ENCODE results near the gene SPEF1. TPM values are rescaled to one million over a fixed set of nuclear protein-coding genes. Genes with fewer than 3 reads are reported as not detected.
A peak's percentile ranks its signal among the peaks of the same experiment; 100 is the strongest.

The SPEF1 gene
- total and polyA plus RNA-seq, 2 of the 13 experiments (the other 11 are each of a cell fraction or from before 2014, with no cell fraction given) = 0.11 to 0.27 TPM

- TF ChIP-seq ZBTB33 (CRISPR knock-in tag; IDR thresholded peaks at IDR 0.05) (peak; percentile 100), AHR (CRISPR knock-in tag; IDR thresholded peaks at IDR 0.05) (peak; percentile 65; the same call in 1 of the 2 replicates), MXI1 (IDR thresholded peaks at IDR 0.05; ENCODE audit: borderline replicate concordance, low read depth, low read length) (0 out of 3 replicates have a peak, but pooled peaks have one; percentile 34), ZNF674 (CRISPR knock-in tag; IDR thresholded peaks at IDR 0.05; ENCODE audit: low read depth) (no peak), ZNF687 (CRISPR knock-in tag; IDR thresholded peaks at IDR 0.05) (peak; percentile 66), CEBPZ (IDR thresholded peaks at IDR 0.05; ENCODE audit: low read length) (no peak), ZIK1 (CRISPR knock-in tag; IDR thresholded peaks at IDR 0.05; ENCODE audit: borderline replicate concordance, low read depth) (0 out of 2 replicates have a peak, but pooled peaks have one; percentile 69), PRDM10 (CRISPR knock-in tag; IDR thresholded peaks at IDR 0.05; ENCODE audit: low read depth) (no peak), KLF12 (CRISPR knock-in tag; IDR thresholded peaks at IDR 0.05; ENCODE audit: borderline replicate concordance) (no peak), ZNF335 (CRISPR knock-in tag; IDR thresholded peaks at IDR 0.05) (no peak), ZBTB38 (CRISPR knock-in tag; IDR thresholded peaks at IDR 0.05) (peak; percentile 100), HNF4A (CRISPR knock-in tag; IDR thresholded peaks at IDR 0.05) (peak; percentile 29; the same call in 1 of the 2 replicates), KDM3A (CRISPR knock-in tag; IDR thresholded peaks at IDR 0.05; ENCODE audit: low read depth) (0 out of 2 replicates have a peak, but pooled peaks have one; percentile 22)
Measured at GRCh38 chr20:3785240-3786125, 4.2 kb upstream of the SPEF1 start (continued).
